Sigmoid colon (tissue), 7 donors: ENCODE data around the gene ANKS6. TPM values are rescaled to one million over a fixed set of nuclear protein-coding genes. Genes with fewer than 3 reads are reported as not detected.

Experiments
- DNase-seq: peaks from one replicate; pipeline ENCODE4 v3.0.0-alpha.2; 2019
- H3K27ac ChIP-seq, 4 donors: fragments of 200-600 bp; sonication (generic); one replicate each; pipeline ENCODE4 v1.5.1; 2016 to 2019; ENCODE audit warnings: mild to moderate bottlenecking in 1 of 4
- H3K27me3 ChIP-seq, 3 donors: fragments of 200-600 bp; sonication (generic); one replicate each; pipeline ENCODE4 v1.5.1; 2019; ENCODE audit warnings: mild to moderate bottlenecking in 1 of 3
- H3K36me3 ChIP-seq, 4 donors: fragments of 200-600 bp; sonication (generic); one replicate each; pipeline ENCODE4 v1.5.1; 2016 to 2019
- H3K4me1 ChIP-seq, 4 donors: fragments of 200-600 bp; sonication (generic); one replicate each; pipeline ENCODE4 v1.5.1; 2017 to 2019
- H3K4me3 ChIP-seq, 4 donors: fragments of 200-600 bp; sonication (generic); one replicate each; pipeline ENCODE4 v1.5.1; 2017 to 2019; ENCODE audit warnings: mild to moderate bottlenecking in 2 of 4, moderate library complexity in 1 of 4
- H3K9me3 ChIP-seq, 4 donors: fragments of 200-600 bp in 3 of 4; sonication (generic) in 3 of 4; one replicate each; pipeline versions ENCODE4 v1.5.1 to v1.6.1; 2013 to 2019
- EP300 ChIP-seq, 4 donors: sonication (generic); formaldehyde crosslinking; IDR thresholded peaks; one replicate each; pipeline ENCODE4 v1.6.1; 2017; ENCODE audit warnings: antibody characterized with exemption in 4 of 4
- POLR2A ChIP-seq, 2 donors: fragments of 450-650 bp; IDR thresholded peaks; one replicate each; pipeline ENCODE4 v1.6.1; 2016; ENCODE audit warnings: antibody characterized with exemption in 2 of 2, mild to moderate bottlenecking in 2 of 2, moderate library complexity in 2 of 2
- POLR2AphosphoS5 ChIP-seq, 4 donors: sonication (generic); formaldehyde crosslinking; IDR thresholded peaks; one replicate each; pipeline ENCODE4 v1.6.1; 2017; ENCODE audit warnings: antibody characterized with exemption in 4 of 4
- WGBS, 2 donors: extraction: QIAGEN DNeasy Blood & Tissue Kit; methylation state at CpG; one replicate each; pipeline ENCODE4 v1.1.7; 2013; 5-methylcytosine and 5-hydroxymethylcytosine counted together
- intact Hi-C: fragments of 100-400 bp; cut with DNase I; formaldehyde crosslinking; loops from one replicate; pipeline ENCODE4 v1.15.1; 2023
- polyA plus RNA-seq, 3 donors: library from polyadenylated mRNA; stranded (reverse); fragments of 200-250 nt; gene quantifications; one replicate each; pipeline ENCODE4 v1.2.3, GENCODE V29; 2013
- total RNA-seq, 4 donors: library from RNA; depleted of rRNA; stranded (reverse); fragments of >200 nt; gene quantifications; one replicate each; pipeline ENCODE4 v1.1.0, GENCODE V29; 2016
- TF ChIP-seq, protein P1 (sequence below), 4 experiments: fragments of 450-650 bp in 3 of 4; fragments of 200-600 bp in 1 of 4; IDR thresholded peaks; one replicate each; pipeline ENCODE4 v1.5.1; 2016 to 2019; ENCODE audit warnings: antibody characterized with exemption in 4 of 4, mild to moderate bottlenecking in 3 of 4, moderate library complexity in 2 of 4
- donor health status: healthy with polysubstance abuse.
- donor health status: Bipolar disorder and iron deficiency.
- donor health status: healthy.

The ANKS6 gene
- total and polyA plus RNA-seq, 7 donors = 5.4 to 22.8 (median 10.7) TPM

- Histone ChIP-seq H3K4me3 (no peak overlapping the region), H3K27ac (no peak overlapping the region), H3K27me3 (no peaks in the 10 kb centered on the region), H3K36me3 (peaks cover 0 to 14% (median 4%) of the 10 kb centered on the region in 4 donors), H3K4me1 (no peaks in the 10 kb centered on the region), H3K9me3 (no peaks in the 10 kb centered on the region)
- DNase-seq = no peak
- WGBS, 2 donors = 91 to 95% methylated on average over 6 of the region's 6 CpGs
- intact Hi-C loops = no loop called here
- TF ChIP-seq EP300 (IDR thresholded peaks at IDR 0.05) (no peak), POLR2AphosphoS5 (IDR thresholded peaks at IDR 0.05) (no peak), POLR2A (IDR thresholded peaks at IDR 0.05) (no peak)
- TF ChIP-seq, protein P1, sequence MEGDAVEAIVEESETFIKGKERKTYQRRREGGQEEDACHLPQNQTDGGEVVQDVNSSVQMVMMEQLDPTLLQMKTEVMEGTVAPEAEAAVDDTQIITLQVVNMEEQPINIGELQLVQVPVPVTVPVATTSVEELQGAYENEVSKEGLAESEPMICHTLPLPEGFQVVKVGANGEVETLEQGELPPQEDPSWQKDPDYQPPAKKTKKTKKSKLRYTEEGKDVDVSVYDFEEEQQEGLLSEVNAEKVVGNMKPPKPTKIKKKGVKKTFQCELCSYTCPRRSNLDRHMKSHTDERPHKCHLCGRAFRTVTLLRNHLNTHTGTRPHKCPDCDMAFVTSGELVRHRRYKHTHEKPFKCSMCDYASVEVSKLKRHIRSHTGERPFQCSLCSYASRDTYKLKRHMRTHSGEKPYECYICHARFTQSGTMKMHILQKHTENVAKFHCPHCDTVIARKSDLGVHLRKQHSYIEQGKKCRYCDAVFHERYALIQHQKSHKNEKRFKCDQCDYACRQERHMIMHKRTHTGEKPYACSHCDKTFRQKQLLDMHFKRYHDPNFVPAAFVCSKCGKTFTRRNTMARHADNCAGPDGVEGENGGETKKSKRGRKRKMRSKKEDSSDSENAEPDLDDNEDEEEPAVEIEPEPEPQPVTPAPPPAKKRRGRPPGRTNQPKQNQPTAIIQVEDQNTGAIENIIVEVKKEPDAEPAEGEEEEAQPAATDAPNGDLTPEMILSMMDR (IDR thresholded peaks at IDR 0.05) = no peak
Measured at GRCh38 chr9:98822661-98823060, 26.3 kb upstream of the ANKS6 start.

- Histone ChIP-seq H3K27me3 (no peaks in the 10 kb centered on the region), H3K9me3 (no peaks in the 10 kb centered on the region), H3K36me3 (peaks cover 0 to 5% (median 1%) of the 10 kb centered on the region in 4 donors), H3K4me3 (no peak overlapping the region), H3K27ac (no peak overlapping the region), H3K4me1 (no peaks in the 10 kb centered on the region)
- intact Hi-C loops = no loop called here
- no peak for DNase-seq
- 93 to 97% methylated on average over 2 of the region's 2 CpGs for WGBS, 2 donors
- TF ChIP-seq EP300 (IDR thresholded peaks at IDR 0.05) (no peak), POLR2A (IDR thresholded peaks at IDR 0.05) (no peak), POLR2AphosphoS5 (IDR thresholded peaks at IDR 0.05) (no peak)
- TF ChIP-seq, protein P1 (IDR thresholded peaks at IDR 0.05) = no peak
Measured at GRCh38 chr9:98821831-98822230, 25.5 kb upstream of the ANKS6 start.

DNA sequence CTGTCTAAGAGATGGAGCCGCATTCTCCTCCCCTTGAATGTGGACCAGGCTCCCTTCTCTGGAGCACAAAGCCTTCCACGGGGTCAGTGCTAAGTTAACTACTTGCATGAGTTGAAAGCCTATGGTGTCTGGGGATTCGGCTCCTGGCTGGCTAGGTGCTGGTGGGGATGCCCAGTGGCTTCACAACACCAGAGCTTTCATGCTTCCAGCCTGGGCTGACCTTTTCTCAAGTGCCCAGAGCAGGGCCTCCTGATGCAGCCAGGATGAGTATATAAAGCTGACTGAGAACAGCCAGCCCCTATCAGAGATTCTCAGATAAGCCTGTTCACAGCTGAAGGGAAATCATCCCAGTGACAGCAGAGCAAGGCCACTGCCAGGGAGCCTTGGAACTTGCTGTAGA, 22.9 kb upstream of the ANKS6 start:
- TF ChIP-seq POLR2AphosphoS5 (IDR thresholded peaks at IDR 0.05) (no peak), EP300 (IDR thresholded peaks at IDR 0.05) (no peak), POLR2A (IDR thresholded peaks at IDR 0.05) (no peak)
- TF ChIP-seq, protein P1 (IDR thresholded peaks at IDR 0.05) = no peak
- Histone ChIP-seq H3K27ac (no peak overlapping the region), H3K36me3 (peaks cover 0 to 3% (median 0%) of the 10 kb centered on the region in 4 donors), H3K27me3 (no peaks in the 10 kb centered on the region), H3K4me1 (no peaks in the 10 kb centered on the region), H3K9me3 (no peaks in the 10 kb centered on the region), H3K4me3 (no peak overlapping the region)
- DNase-seq = no peak
- WGBS, 2 donors = 96 to 97% methylated on average over 3 of the region's 3 CpGs
- intact Hi-C loops = no loop called here

DNA sequence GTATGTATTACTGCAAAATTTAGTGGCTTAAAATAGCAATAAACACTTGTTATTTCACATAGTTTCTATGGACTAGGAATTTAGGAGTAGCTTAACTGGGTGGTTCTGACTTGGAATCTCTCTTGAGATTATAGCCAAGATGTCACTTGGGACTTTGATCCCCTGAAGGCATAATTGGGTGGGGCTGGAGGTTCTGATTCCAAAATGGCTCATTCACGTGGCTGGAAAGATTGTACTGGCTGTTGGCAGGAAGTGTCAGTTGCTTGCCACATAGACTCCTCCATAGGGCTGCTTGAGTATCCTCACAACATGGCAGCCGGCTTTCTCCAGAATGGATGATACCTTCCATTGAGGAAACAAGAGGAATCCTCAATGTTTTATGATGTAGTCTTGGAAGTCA, 22.4 kb upstream of the ANKS6 start:
- Histone ChIP-seq H3K36me3 (peaks cover 0 to 3% (median 0%) of the 10 kb centered on the region in 4 donors), H3K9me3 (no peaks in the 10 kb centered on the region), H3K4me1 (no peaks in the 10 kb centered on the region), H3K27me3 (no peaks in the 10 kb centered on the region), H3K4me3 (no peak overlapping the region), H3K27ac (no peak overlapping the region)
- intact Hi-C loops = no loop called here
- DNase-seq = no peak
- WGBS, 2 donors = 58 to 85% methylated on average over 2 of the region's 2 CpGs
- TF ChIP-seq POLR2AphosphoS5 (IDR thresholded peaks at IDR 0.05) (no peak), EP300 (IDR thresholded peaks at IDR 0.05) (no peak), POLR2A (IDR thresholded peaks at IDR 0.05) (no peak)
- TF ChIP-seq, protein P1 (IDR thresholded peaks at IDR 0.05) = no peak

- no peak overlapping the region for H3K4me3 ChIP-seq
- TF ChIP-seq, protein P1 (IDR thresholded peaks at IDR 0.05) = no peak
- TF ChIP-seq POLR2A (IDR thresholded peaks at IDR 0.05) (no peak), EP300 (IDR thresholded peaks at IDR 0.05) (no peak), POLR2AphosphoS5 (IDR thresholded peaks at IDR 0.05) (no peak)
- no peak overlapping the region for H3K27ac ChIP-seq
- no peaks in the 10 kb centered on the region for H3K9me3 ChIP-seq
- no peaks in the 10 kb centered on the region for H3K27me3 ChIP-seq
- WGBS, 2 donors = 88 to 89% methylated on average over 6 of the region's 6 CpGs
- H3K36me3 ChIP-seq = peaks cover 0 to 3% (median 0%) of the 10 kb centered on the region in 4 donors
- intact Hi-C loops = no loop called here
- peaks cover 0 to 5% (median 2%) of the 10 kb centered on the region in 4 donors for H3K4me1 ChIP-seq
- DNase-seq = no peak
Measured at GRCh38 chr9:98815391-98815951, 19.1 kb upstream of the ANKS6 start.
